HG03135 (cell line): ENCODE data around the gene PRRT3.
"Not testable (repeated sequence)": the region's sequence is repeated elsewhere in the genome, so short reads cannot be mapped to it uniquely, and the experiment has no call there.

Experiments used
- ATAC-seq: cut with Tn5 transposase; IDR thresholded peaks from one replicate; pipeline ENCODE4 v1.9.1; 2021; ENCODE audit warnings: mild to moderate bottlenecking, moderate library complexity; ENCODE audit not compliant: unreplicated experiment

The PRRT3 gene

GRCh38 chr3:9947025-9947995 lies 4.9 kb downstream of the PRRT3 start:
- ATAC-seq, result no peak

GRCh38 chr3:9946112-9947024 lies 5.8 kb downstream of the PRRT3 start:
- ATAC-seq, result no peak

- ATAC-seq, result no peak
These were observed 6.8 kb downstream of the PRRT3 start for GRCh38 chr3:9945358-9945757.

GRCh38 chr3:9944271-9944670 lies 7.9 kb downstream of the PRRT3 start:
- ATAC-seq, result no peak

- ATAC-seq, result no peak
These were observed 9.1 kb downstream of the PRRT3 start for GRCh38 chr3:9942934-9943690.

- no peak for ATAC-seq
These were observed 10.0 kb downstream of the PRRT3 start for GRCh38 chr3:9942164-9942563.

- no peak for ATAC-seq
These were observed 11.5 kb downstream of the PRRT3 start for GRCh38 chr3:9940746-9941145.

- ATAC-seq, result not testable (repeated sequence)
These were observed 12.3 kb downstream of the PRRT3 start for GRCh38 chr3:9939906-9940305.

GRCh38 chr3:9938966-9939365 lies 13.2 kb downstream of the PRRT3 start:
- ATAC-seq, result no peak

- no peak for ATAC-seq
These were observed 14.5 kb downstream of the PRRT3 start for GRCh38 chr3:9937486-9938238.

- ATAC-seq, result no peak
These were observed 16.2 kb downstream of the PRRT3 start for GRCh38 chr3:9935966-9936510.

- no peak for ATAC-seq
These were observed 17.2 kb downstream of the PRRT3 start for GRCh38 chr3:9934993-9935392.

- ATAC-seq, result peak; percentile 1
These were observed 18.0 kb downstream of the PRRT3 start for GRCh38 chr3:9934235-9934621.

- ATAC-seq, result peak; percentile 88
These were observed 18.5 kb downstream of the PRRT3 start, which contains the start of gene CRELD1 for GRCh38 chr3:9933561-9934234. Gene CRELD1, plus strand, starts transcription at chr3:9933834. Its CDS starts 605 bp downstream, at chr3:9934439.

GRCh38 chr3:9932843-9933560 lies 19.2 kb downstream of the PRRT3 start:
- peak; percentile 66 for ATAC-seq

- no peak for ATAC-seq
These were observed 19.7 kb downstream of the PRRT3 start for GRCh38 chr3:9932535-9932842.

GRCh38 chr3:9930804-9931418 lies 21.3 kb downstream of the PRRT3 start:
- ATAC-seq, result no peak

- no peak for ATAC-seq
These were observed 24.1 kb downstream of the PRRT3 start for GRCh38 chr3:9928158-9928557.
